ENCODE results near the gene MRPL33. TPM values are rescaled to one million over a fixed set of nuclear protein-coding genes. Genes with fewer than 3 reads are reported as not detected.

The MRPL33 gene
- total and polyA plus RNA-seq, 2 of the 13 experiments (the other 11 are each of a cell fraction or from before 2014, with no cell fraction given) = 69.7 to 218 TPM

GRCh38 chr2:27771548-27772335 lies at the start of gene MRPL33 (continued):
- TF ChIP-seq, protein P1, sequence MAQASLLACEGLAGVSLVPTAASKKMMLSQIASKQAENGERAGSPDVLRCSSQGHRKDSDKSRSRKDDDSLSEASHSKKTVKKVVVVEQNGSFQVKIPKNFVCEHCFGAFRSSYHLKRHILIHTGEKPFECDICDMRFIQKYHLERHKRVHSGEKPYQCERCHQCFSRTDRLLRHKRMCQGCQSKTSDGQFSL (CRISPR knock-in tag; IDR thresholded peaks at IDR 0.05) = no peak
- TF ChIP-seq BRF2 (CRISPR knock-in tag; IDR thresholded peaks at IDR 0.05) (peak; percentile 91), NR2C2 (CRISPR knock-in tag; IDR thresholded peaks at IDR 0.05; ENCODE audit: borderline replicate concordance) (peak; percentile 100), MTF1 (CRISPR knock-in tag; IDR thresholded peaks at IDR 0.05) (no peak), FOXO4 (CRISPR knock-in tag; conservative IDR thresholded peaks at IDR 0.05) (peak; percentile 96; the same call in 1 of the 2 replicates), ZNF329 (CRISPR knock-in tag; IDR thresholded peaks at IDR 0.05; ENCODE audit: low read depth) (peak; percentile 71; the same call in 1 of the 2 replicates), HHEX (CRISPR knock-in tag; IDR thresholded peaks at IDR 0.05) (no peak), ZNF350 (CRISPR knock-in tag; IDR thresholded peaks at IDR 0.05; ENCODE audit: borderline replicate concordance, low read depth) (peak; percentile 95), ZNF782 (CRISPR knock-in tag; IDR thresholded peaks at IDR 0.05; ENCODE audit: borderline replicate concordance) (peak; percentile 22; the same call in 1 of the 2 replicates), BHLHE40 (IDR thresholded peaks at IDR 0.05; ENCODE audit: low read length) (peak; percentile 4), ZNF724P (CRISPR knock-in tag; IDR thresholded peaks at IDR 0.05; ENCODE audit: borderline replicate concordance) (peak; percentile 54; the same call in 1 of the 2 replicates), ZNF3 (CRISPR knock-in tag; IDR thresholded peaks at IDR 0.05) (no peak), ZNF512 (CRISPR knock-in tag; IDR thresholded peaks at IDR 0.05) (peak; percentile 60; the same call in 1 of the 2 replicates), TOE1 (CRISPR knock-in tag; IDR thresholded peaks at IDR 0.05) (peak; percentile 82), ZFP90 (CRISPR knock-in tag; IDR thresholded peaks at IDR 0.05; ENCODE audit: borderline replicate concordance) (peak; percentile 58; the same call in 1 of the 2 replicates), FOXP1 (IDR thresholded peaks at IDR 0.05) (no peak), FOXP1 (CRISPR knock-in tag; IDR thresholded peaks at IDR 0.05) (no peak), MEIS1 (CRISPR knock-in tag; IDR thresholded peaks at IDR 0.05; ENCODE audit: borderline replicate concordance) (no peak), PAF1 (CRISPR knock-in tag; IDR thresholded peaks at IDR 0.05) (peak; percentile 99)
- TF ChIP-seq, protein P2, sequence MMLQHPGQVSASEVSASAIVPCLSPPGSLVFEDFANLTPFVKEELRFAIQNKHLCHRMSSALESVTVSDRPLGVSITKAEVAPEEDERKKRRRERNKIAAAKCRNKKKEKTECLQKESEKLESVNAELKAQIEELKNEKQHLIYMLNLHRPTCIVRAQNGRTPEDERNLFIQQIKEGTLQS (CRISPR knock-in tag; IDR thresholded peaks at IDR 0.05) = 0 out of 2 replicates have a peak, but pooled peaks have one; percentile 22
- TF ChIP-seq, protein P3, sequence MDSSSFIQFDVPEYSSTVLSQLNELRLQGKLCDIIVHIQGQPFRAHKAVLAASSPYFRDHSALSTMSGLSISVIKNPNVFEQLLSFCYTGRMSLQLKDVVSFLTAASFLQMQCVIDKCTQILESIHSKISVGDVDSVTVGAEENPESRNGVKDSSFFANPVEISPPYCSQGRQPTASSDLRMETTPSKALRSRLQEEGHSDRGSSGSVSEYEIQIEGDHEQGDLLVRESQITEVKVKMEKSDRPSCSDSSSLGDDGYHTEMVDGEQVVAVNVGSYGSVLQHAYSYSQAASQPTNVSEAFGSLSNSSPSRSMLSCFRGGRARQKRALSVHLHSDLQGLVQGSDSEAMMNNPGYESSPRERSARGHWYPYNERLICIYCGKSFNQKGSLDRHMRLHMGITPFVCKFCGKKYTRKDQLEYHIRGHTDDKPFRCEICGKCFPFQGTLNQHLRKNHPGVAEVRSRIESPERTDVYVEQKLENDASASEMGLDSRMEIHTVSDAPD (CRISPR knock-in tag; IDR thresholded peaks at IDR 0.05) = peak; percentile 74; the same call in 1 of the 2 replicates
- TF ChIP-seq, protein P4, sequence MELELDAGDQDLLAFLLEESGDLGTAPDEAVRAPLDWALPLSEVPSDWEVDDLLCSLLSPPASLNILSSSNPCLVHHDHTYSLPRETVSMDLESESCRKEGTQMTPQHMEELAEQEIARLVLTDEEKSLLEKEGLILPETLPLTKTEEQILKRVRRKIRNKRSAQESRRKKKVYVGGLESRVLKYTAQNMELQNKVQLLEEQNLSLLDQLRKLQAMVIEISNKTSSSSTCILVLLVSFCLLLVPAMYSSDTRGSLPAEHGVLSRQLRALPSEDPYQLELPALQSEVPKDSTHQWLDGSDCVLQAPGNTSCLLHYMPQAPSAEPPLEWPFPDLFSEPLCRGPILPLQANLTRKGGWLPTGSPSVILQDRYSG (CRISPR knock-in tag; IDR thresholded peaks at IDR 0.05) = peak; percentile 81; the same call in 1 of the 2 replicates
